ENCODE data around the gene ZNF367.

DNA sequence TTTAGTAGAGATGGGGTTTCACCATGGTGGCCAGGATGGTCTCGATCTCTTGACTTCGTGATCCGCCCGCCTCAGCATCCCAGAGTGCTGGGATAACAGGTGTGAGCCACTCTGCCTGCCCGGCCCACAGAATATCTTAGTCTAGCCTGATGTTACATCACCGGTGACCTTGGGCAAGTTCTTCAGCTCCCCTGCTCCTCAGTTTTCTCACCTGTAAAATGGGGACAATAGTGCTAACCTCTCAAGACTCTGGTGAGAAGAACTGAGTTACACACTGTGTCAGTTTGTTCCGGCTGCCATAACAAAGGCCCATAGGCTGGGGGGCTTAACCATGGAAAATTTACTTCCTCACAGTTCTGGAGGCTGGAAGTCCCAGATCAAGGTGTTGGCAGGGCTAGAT is 19.3 kb upstream of the ZNF367 start:
- TF ChIP-seq EZH2 (IDR thresholded peaks at IDR 0.05) (no peak), EZH2phosphoT487 (IDR thresholded peaks at IDR 0.05) (no peak)
- TF ChIP-seq, protein P1, sequence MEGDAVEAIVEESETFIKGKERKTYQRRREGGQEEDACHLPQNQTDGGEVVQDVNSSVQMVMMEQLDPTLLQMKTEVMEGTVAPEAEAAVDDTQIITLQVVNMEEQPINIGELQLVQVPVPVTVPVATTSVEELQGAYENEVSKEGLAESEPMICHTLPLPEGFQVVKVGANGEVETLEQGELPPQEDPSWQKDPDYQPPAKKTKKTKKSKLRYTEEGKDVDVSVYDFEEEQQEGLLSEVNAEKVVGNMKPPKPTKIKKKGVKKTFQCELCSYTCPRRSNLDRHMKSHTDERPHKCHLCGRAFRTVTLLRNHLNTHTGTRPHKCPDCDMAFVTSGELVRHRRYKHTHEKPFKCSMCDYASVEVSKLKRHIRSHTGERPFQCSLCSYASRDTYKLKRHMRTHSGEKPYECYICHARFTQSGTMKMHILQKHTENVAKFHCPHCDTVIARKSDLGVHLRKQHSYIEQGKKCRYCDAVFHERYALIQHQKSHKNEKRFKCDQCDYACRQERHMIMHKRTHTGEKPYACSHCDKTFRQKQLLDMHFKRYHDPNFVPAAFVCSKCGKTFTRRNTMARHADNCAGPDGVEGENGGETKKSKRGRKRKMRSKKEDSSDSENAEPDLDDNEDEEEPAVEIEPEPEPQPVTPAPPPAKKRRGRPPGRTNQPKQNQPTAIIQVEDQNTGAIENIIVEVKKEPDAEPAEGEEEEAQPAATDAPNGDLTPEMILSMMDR (IDR thresholded peaks at IDR 0.05): no peak
